Uterus (tissue), 4 donors: Measurements from ENCODE around the gene WIPF1. TPM values are rescaled to one million over a fixed set of nuclear protein-coding genes. Genes with fewer than 3 reads are reported as not detected.
A peak's percentile ranks its signal among the peaks of the same experiment; 100 is the strongest.

ENCODE experiments used
- DNase-seq, 2 donors: peaks; one replicate each; pipeline ENCODE4 v3.0.0-alpha.2; 2019 to 2020
- H3K27ac ChIP-seq, 2 donors: fragments of 200-600 bp; sonication (generic); 1 replicate in 1 of 2; 2 replicates in 1 of 2; pipeline ENCODE4 v1.5.1; 2016 to 2018
- H3K27me3 ChIP-seq, 2 donors: fragments of 200-600 bp; sonication (generic); one replicate each; pipeline ENCODE4 v1.5.1; 2018 to 2019; ENCODE audit warnings: control low read depth in 1 of 2
- H3K36me3 ChIP-seq, 2 donors: fragments of 200-600 bp; sonication (generic); one replicate each; pipeline ENCODE4 v1.5.1; 2019; ENCODE audit warnings: control low read depth in 1 of 2
- H3K4me1 ChIP-seq, 2 donors: fragments of 200-600 bp; sonication (generic); one replicate each; pipeline ENCODE4 v1.5.1; 2018 to 2019; ENCODE audit warnings: control low read depth in 1 of 2
- H3K4me3 ChIP-seq, 2 donors: fragments of 200-600 bp; sonication (generic); 1 replicate in 1 of 2; 2 replicates in 1 of 2; pipeline ENCODE4 v1.5.1; 2018 to 2019; ENCODE audit warnings: mild to moderate bottlenecking in 1 of 2
- H3K9me3 ChIP-seq, 2 donors: fragments of 200-600 bp; sonication (generic); one replicate each; pipeline ENCODE4 v1.5.1; 2019; ENCODE audit warnings: control low read depth in 1 of 2
- CTCF ChIP-seq, 4 experiments: fragments of 200-600 bp in 2 of 4; fragments of 450-650 bp in 2 of 4; sonication (generic) in 2 of 4; IDR thresholded peaks; one replicate each; pipeline ENCODE4 v1.5.1; 2016 to 2019; ENCODE audit warnings: antibody characterized with exemption in 4 of 4, mild to moderate bottlenecking in 2 of 4, moderate library complexity in 1 of 4
- POLR2A ChIP-seq, 2 donors: fragments of 450-650 bp; IDR thresholded peaks; one replicate each; pipeline ENCODE4 v1.6.1; 2016; ENCODE audit warnings: antibody characterized with exemption in 2 of 2, mild to moderate bottlenecking in 1 of 2, moderate library complexity in 1 of 2
- intact Hi-C: fragments of 100-400 bp; cut with DNase I; formaldehyde crosslinking; loops from one replicate; pipeline ENCODE4 v1.15.1; 2023; ENCODE audit warnings: low total_unique reads
- total RNA-seq, 4 donors: library from RNA; depleted of rRNA in 3 of 4; stranded (reverse); fragments of >200 nt in 3 of 4; gene quantifications; one replicate each; pipeline versions ENCODE4 v1.1.0 to v1.2.4, GENCODE V29; 2014 to 2023
- donor health status: DM: yes; HTN: yes; CAD: no.

Gene WIPF1
- total RNA-seq, 4 donors from 2014 or later, result 12.3 to 61.9 (median 26.3) TPM

GRCh38 chr2:174569678-174570077, 27.9 kb downstream of the WIPF1 start:
- no peak overlapping the region for H3K4me3 ChIP-seq
- H3K9me3 ChIP-seq, result no peaks in the 10 kb centered on the region
- peaks cover 0 to 2% of the 10 kb centered on the region in 2 donors for H3K4me1 ChIP-seq
- H3K27me3 ChIP-seq, result no peaks in the 10 kb centered on the region
- DNase-seq, result no peak
- H3K36me3 ChIP-seq, result no peaks in the 10 kb centered on the region
- no peak overlapping the region for H3K27ac ChIP-seq
- TF ChIP-seq POLR2A (IDR thresholded peaks at IDR 0.05), result no peak
- no peak for TF ChIP-seq CTCF (IDR thresholded peaks at IDR 0.05)
- intact Hi-C loops, result no loop called here

- H3K4me1 ChIP-seq, result no peaks in the 10 kb centered on the region
- H3K9me3 ChIP-seq, result no peaks in the 10 kb centered on the region
- H3K27ac ChIP-seq, result no peak overlapping the region
- no peaks in the 10 kb centered on the region for H3K36me3 ChIP-seq
- TF ChIP-seq CTCF (IDR thresholded peaks at IDR 0.05), result no peak
- no peak for TF ChIP-seq POLR2A (IDR thresholded peaks at IDR 0.05)
- no peak overlapping the region for H3K4me3 ChIP-seq
- no peaks in the 10 kb centered on the region for H3K27me3 ChIP-seq
- intact Hi-C loops, result no loop called here
- DNase-seq, result no peak
These were observed 29.2 kb downstream of the WIPF1 start for GRCh38 chr2:174568425-174568824.

- intact Hi-C loops, result no loop called here
- Histone ChIP-seq H3K27ac (no peak overlapping the region), H3K27me3 (no peaks in the 10 kb centered on the region), H3K4me3 (no peak overlapping the region), H3K9me3 (no peaks in the 10 kb centered on the region), H3K36me3 (no peaks in the 10 kb centered on the region), H3K4me1 (no peaks in the 10 kb centered on the region)
- no peak for TF ChIP-seq POLR2A (IDR thresholded peaks at IDR 0.05)
- TF ChIP-seq CTCF (IDR thresholded peaks at IDR 0.05), result no peak
- DNase-seq, result no peak
These were observed 30.7 kb downstream of the WIPF1 start for GRCh38 chr2:174566871-174567270.

GRCh38 chr2:174563530-174564282, 33.9 kb downstream of the WIPF1 start:
- no peaks in the 10 kb centered on the region for H3K36me3 ChIP-seq
- no peak for TF ChIP-seq CTCF (IDR thresholded peaks at IDR 0.05)
- no peak for TF ChIP-seq POLR2A (IDR thresholded peaks at IDR 0.05)
- intact Hi-C loops, result no loop called here

GRCh38 chr2:174561972-174562370, 35.6 kb downstream of the WIPF1 start:
- H3K36me3 ChIP-seq, result no peaks in the 10 kb centered on the region
- TF ChIP-seq POLR2A (IDR thresholded peaks at IDR 0.05) (no peak), CTCF (IDR thresholded peaks at IDR 0.05) (no peak)
- intact Hi-C loops, result no loop called here

More at GRCh38 chr2:174563530-174564282, 33.9 kb downstream of the WIPF1 start:
- no peak for DNase-seq
- H3K27me3 ChIP-seq, result no peaks in the 10 kb centered on the region
- no peak overlapping the region for H3K27ac ChIP-seq
- H3K4me1 ChIP-seq, result no peaks in the 10 kb centered on the region
- no peak overlapping the region for H3K4me3 ChIP-seq
- H3K9me3 ChIP-seq, result no peaks in the 10 kb centered on the region

More at GRCh38 chr2:174561972-174562370, 35.6 kb downstream of the WIPF1 start:
- Histone ChIP-seq H3K27ac (peak overlapping the region in 1 of 2 donors; percentile 47), H3K4me1 (no peaks in the 10 kb centered on the region), H3K9me3 (no peaks in the 10 kb centered on the region), H3K27me3 (no peaks in the 10 kb centered on the region), H3K4me3 (no peak overlapping the region)
- DNase-seq, result no peak
